ENCODE measurements around the gene KDM2B.

The KDM2B gene

GRCh38 chr12:121466794-121467637 is 113.8 kb downstream of the KDM2B start:
- Histone ChIP-seq H3K4me1 (ENCODE audit: insufficient read depth, low read length, severe bottlenecking) (peaks cover 24% of the 10 kb centered on the region), H3K27ac (ENCODE audit: low read depth, low read length, poor library complexity, severe bottlenecking) (no peak overlapping the region), H3F3A (ENCODE audit: insufficient read depth, low read length) (no peaks in the 10 kb centered on the region), H3K36me3 (ENCODE audit: insufficient read depth, low read length) (peaks cover 10% of the 10 kb centered on the region), H3K9me3 (ENCODE audit: low read length) (no peaks in the 10 kb centered on the region), H3K79me2 (ENCODE audit: insufficient read depth, low read length) (peaks cover 36% of the 10 kb centered on the region), H3K4me3 (ENCODE audit: low read depth, low read length, poor library complexity, severe bottlenecking) (peak overlapping the region; percentile 82), H2AFZ (ENCODE audit: low read length) (no peak overlapping the region), H3K9me2 (ENCODE audit: low read depth, low read length) (no peaks in the 10 kb centered on the region), H3K4me2 (ENCODE audit: low read length) (peak overlapping the region; percentile 79), H3K9ac (ENCODE audit: low read length) (peak overlapping the region; percentile 94; the same call in 1 of the 2 replicates), H4K20me1 (ENCODE audit: insufficient read depth, low read length) (no peaks in the 10 kb centered on the region), H3K27me3 (ENCODE audit: insufficient read depth, low read length) (no peaks in the 10 kb centered on the region)
- no peak for TF ChIP-seq EZH2 (IDR thresholded peaks at IDR 0.05; ENCODE audit: borderline replicate concordance, low read length)
- no peak for TF ChIP-seq CTCF (IDR thresholded peaks at IDR 0.05; ENCODE audit: low read length)

- Histone ChIP-seq H3K9me2 (ENCODE audit: low read depth, low read length) (no peaks in the 10 kb centered on the region), H3K9me3 (ENCODE audit: low read length) (no peaks in the 10 kb centered on the region), H3K4me2 (ENCODE audit: low read length) (peak overlapping the region; percentile 90), H3K79me2 (ENCODE audit: insufficient read depth, low read length) (peaks cover 45% of the 10 kb centered on the region), H3K27ac (ENCODE audit: low read depth, low read length, poor library complexity, severe bottlenecking) (peak overlapping the region; percentile 68), H2AFZ (ENCODE audit: low read length) (no peak overlapping the region), H3K4me1 (ENCODE audit: insufficient read depth, low read length, severe bottlenecking) (peaks cover 24% of the 10 kb centered on the region), H4K20me1 (ENCODE audit: insufficient read depth, low read length) (no peaks in the 10 kb centered on the region), H3F3A (ENCODE audit: insufficient read depth, low read length) (no peaks in the 10 kb centered on the region), H3K4me3 (ENCODE audit: low read depth, low read length, poor library complexity, severe bottlenecking) (peak overlapping the region; percentile 82), H3K9ac (ENCODE audit: low read length) (peak overlapping the region; percentile 94), H3K27me3 (ENCODE audit: insufficient read depth, low read length) (no peaks in the 10 kb centered on the region), H3K36me3 (ENCODE audit: insufficient read depth, low read length) (peaks cover 16% of the 10 kb centered on the region)
- TF ChIP-seq EZH2 (IDR thresholded peaks at IDR 0.05; ENCODE audit: borderline replicate concordance, low read length) (no peak), CTCF (IDR thresholded peaks at IDR 0.05; ENCODE audit: low read length) (peak; percentile 17)
These were observed 114.7 kb downstream of the KDM2B start for GRCh38 chr12:121465921-121466793.

GRCh38 chr12:121464331-121464730 is 116.5 kb downstream of the KDM2B start:
- Histone ChIP-seq H3K27ac (ENCODE audit: low read depth, low read length, poor library complexity, severe bottlenecking) (no peak overlapping the region), H3K4me3 (ENCODE audit: low read depth, low read length, poor library complexity, severe bottlenecking) (no peak overlapping the region), H3K9me2 (ENCODE audit: low read depth, low read length) (no peaks in the 10 kb centered on the region), H3K9me3 (ENCODE audit: low read length) (no peaks in the 10 kb centered on the region), H3K4me2 (ENCODE audit: low read length) (peak overlapping the region; percentile 90; the same call in 1 of the 2 replicates), H3K79me2 (ENCODE audit: insufficient read depth, low read length) (peaks cover 61% of the 10 kb centered on the region), H4K20me1 (ENCODE audit: insufficient read depth, low read length) (no peaks in the 10 kb centered on the region), H3K27me3 (ENCODE audit: insufficient read depth, low read length) (no peaks in the 10 kb centered on the region), H3K36me3 (ENCODE audit: insufficient read depth, low read length) (peaks cover 31% of the 10 kb centered on the region), H3K9ac (ENCODE audit: low read length) (no peak overlapping the region), H2AFZ (ENCODE audit: low read length) (no peak overlapping the region), H3F3A (ENCODE audit: insufficient read depth, low read length) (no peaks in the 10 kb centered on the region), H3K4me1 (ENCODE audit: insufficient read depth, low read length, severe bottlenecking) (peaks cover 24% of the 10 kb centered on the region)
- TF ChIP-seq CTCF (IDR thresholded peaks at IDR 0.05; ENCODE audit: low read length) (no peak), EZH2 (IDR thresholded peaks at IDR 0.05; ENCODE audit: borderline replicate concordance, low read length) (no peak)
